Gastrocnemius medialis (tissue), 4 donors: ENCODE results near the gene CAMK4.

Experiments used
- CTCF ChIP-seq, 5 experiments: fragments of 450-650 bp in 3 of 5; fragments of 200-600 bp in 2 of 5; sonication (generic) in 2 of 5; IDR thresholded peaks in 4 of 5; conservative IDR thresholded peaks in 1 of 5; 1 replicate in 4 of 5; 2 replicates in 1 of 5; pipeline ENCODE4 v1.5.1; 2016 to 2019; ENCODE audit warnings: antibody characterized with exemption in 5 of 5, mild to moderate bottlenecking in 3 of 5, moderate library complexity in 3 of 5
- POLR2A ChIP-seq, 2 donors: fragments of 450-650 bp; IDR thresholded peaks; one replicate each; pipeline ENCODE4 v1.6.1; 2017; ENCODE audit warnings: antibody characterized with exemption in 2 of 2, mild to moderate bottlenecking in 2 of 2, moderate library complexity in 2 of 2

DNA sequence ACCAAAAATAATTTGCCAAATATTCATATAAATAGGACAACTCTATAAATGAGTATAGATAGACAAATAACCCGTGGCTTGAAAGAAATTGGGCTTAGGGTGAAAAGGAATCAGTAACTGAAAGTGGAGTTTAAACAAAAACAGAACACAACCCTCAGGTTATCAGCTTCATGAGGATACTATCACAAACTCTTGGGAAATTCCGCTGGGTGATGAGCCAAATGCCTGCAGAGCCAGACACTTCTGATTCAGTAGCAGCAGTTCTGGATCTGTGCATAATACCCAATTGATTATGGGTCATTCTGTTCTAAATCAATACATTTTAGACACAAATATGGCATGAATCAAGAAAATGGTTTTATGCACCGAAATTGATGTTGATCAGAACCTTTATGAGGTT, 72.4 kb downstream of the CAMK4 start:
- TF ChIP-seq CTCF (IDR thresholded peaks at IDR 0.05 in 4 of 5, conservative IDR thresholded peaks at IDR 0.05 in 1 of 5) = no peak
- TF ChIP-seq POLR2A (IDR thresholded peaks at IDR 0.05) = no peak
